CD4-positive, alpha-beta T cell (primary cell): Measurements from ENCODE around the gene WARS2. TPM values are rescaled to one million over a fixed set of nuclear protein-coding genes. Genes with fewer than 3 reads are reported as not detected.

Experiments
- ATAC-seq: fragments of 200-7000 bp; cut with Tn5 transposase; one replicate; pipeline ENCODE4 v1.10.0; 2022; ENCODE audit warnings: mild to moderate bottlenecking; ENCODE audit not compliant: poor library complexity
- CTCF ChIA-PET: fragments of 350-600 bp; sonication (Branson Sonifier 250); formaldehyde crosslinking; loops from one replicate; lab custom pipeline; 2021; ENCODE audit warnings: antibody characterized with exemption, inconsistent platforms; lab: Charles Lee
- POLR2A ChIA-PET: fragments of 350-600 bp; sonication (Branson Sonifier 250); formaldehyde crosslinking; loops from one replicate; lab custom pipeline; 2021; ENCODE audit warnings: antibody characterized with exemption, inconsistent platforms; lab: Charles Lee
- DNase-seq, 14 experiments: peaks; one replicate each; pipeline ENCODE4 v3.0.0-alpha.2; 2013 to 2020; ENCODE audit warnings: mixed read lengths in 2 of 14
- H3K27ac ChIP-seq, 2 donors: one replicate each; pipeline versions ENCODE4 v1.5.1 to v1.7.0; 2013; ENCODE audit warnings: low read length in 2 of 2, low read depth in 1 of 2, mild to moderate bottlenecking in 1 of 2
- H3K27me3 ChIP-seq, 2 experiments: 1 replicate in 1 of 2; 2 replicates in 1 of 2; pipeline versions ENCODE4 v1.6.1 to v1.7.0; 2013; ENCODE audit warnings: low read length in 2 of 2, control low read depth in 1 of 2, mild to moderate bottlenecking in 1 of 2, moderate library complexity in 1 of 2; ENCODE audit not compliant: insufficient read depth in 2 of 2, control insufficient read depth in 1 of 2
- H3K36me3 ChIP-seq: one replicate; pipeline ENCODE4 v1.6.1; 2013; ENCODE audit warnings: low read length, control low read depth; ENCODE audit not compliant: insufficient read depth
- H3K4me1 ChIP-seq: one replicate; pipeline ENCODE4 v1.6.1; 2013; ENCODE audit warnings: low read length, control low read depth; ENCODE audit not compliant: insufficient read depth
- H3K4me3 ChIP-seq: one replicate; pipeline ENCODE4 v1.5.1; 2013; ENCODE audit warnings: mild to moderate bottlenecking, low read length, moderate library complexity
- H3K9me3 ChIP-seq, 2 experiments: 1 replicate in 1 of 2; 2 replicates in 1 of 2; pipeline versions ENCODE4 v1.6.1 to v1.7.0; 2013; ENCODE audit warnings: low read length in 2 of 2, mild to moderate bottlenecking in 2 of 2, control low read depth in 1 of 2, moderate library complexity in 1 of 2; ENCODE audit not compliant: control insufficient read depth in 1 of 2, insufficient read depth in 1 of 2
- H3K27ac Mint-ChIP-seq: one replicate; pipeline ENCODE4 v1.8.0; 2020; ENCODE audit warnings: mixed read lengths
- H3K27me3 Mint-ChIP-seq: one replicate; pipeline ENCODE4 v1.8.0; 2021; ENCODE audit warnings: mixed read lengths
- H3K36me3 Mint-ChIP-seq: one replicate; pipeline ENCODE4 v1.8.0; 2021; ENCODE audit warnings: low read depth, mixed read lengths
- H3K4me1 Mint-ChIP-seq: one replicate; pipeline ENCODE4 v1.8.0; 2021; ENCODE audit warnings: low read depth, mixed read lengths
- H3K4me3 Mint-ChIP-seq: one replicate; pipeline ENCODE4 v1.8.0; 2020; ENCODE audit warnings: mild to moderate bottlenecking, mixed read lengths
- H3K9me3 Mint-ChIP-seq: one replicate; pipeline ENCODE4 v1.8.0; 2020; ENCODE audit warnings: mixed read lengths
- intact Hi-C, 2 experiments: fragments of 100-400 bp; cut with DNase I in 1 of 2; cut with micrococcal nuclease in 1 of 2; formaldehyde crosslinking; loops; one replicate each; pipeline versions ENCODE4 v1.15.1 to v1.9.0; 2023 to 2025; cut with DNase I, micrococcal nuclease
- total RNA-seq, 174 experiments: library from RNA in 2 of 174; stranded (reverse) in 2 of 174; gene quantifications; one replicate each; pipeline ENCODE4 v1.2.3 and lab custom pipeline; 2021 to 2026
- TF ChIP-seq, protein P1 (sequence below): fragments of 200-600 bp; IDR thresholded peaks from one replicate; pipeline ENCODE4 v1.8.0; 2022; ENCODE audit warnings: antibody characterized with exemption, mild to moderate bottlenecking

WARS2 gene
- total RNA-seq, 2 experiments from 2014 or later: 15.8 to 16.5 TPM

DNA sequence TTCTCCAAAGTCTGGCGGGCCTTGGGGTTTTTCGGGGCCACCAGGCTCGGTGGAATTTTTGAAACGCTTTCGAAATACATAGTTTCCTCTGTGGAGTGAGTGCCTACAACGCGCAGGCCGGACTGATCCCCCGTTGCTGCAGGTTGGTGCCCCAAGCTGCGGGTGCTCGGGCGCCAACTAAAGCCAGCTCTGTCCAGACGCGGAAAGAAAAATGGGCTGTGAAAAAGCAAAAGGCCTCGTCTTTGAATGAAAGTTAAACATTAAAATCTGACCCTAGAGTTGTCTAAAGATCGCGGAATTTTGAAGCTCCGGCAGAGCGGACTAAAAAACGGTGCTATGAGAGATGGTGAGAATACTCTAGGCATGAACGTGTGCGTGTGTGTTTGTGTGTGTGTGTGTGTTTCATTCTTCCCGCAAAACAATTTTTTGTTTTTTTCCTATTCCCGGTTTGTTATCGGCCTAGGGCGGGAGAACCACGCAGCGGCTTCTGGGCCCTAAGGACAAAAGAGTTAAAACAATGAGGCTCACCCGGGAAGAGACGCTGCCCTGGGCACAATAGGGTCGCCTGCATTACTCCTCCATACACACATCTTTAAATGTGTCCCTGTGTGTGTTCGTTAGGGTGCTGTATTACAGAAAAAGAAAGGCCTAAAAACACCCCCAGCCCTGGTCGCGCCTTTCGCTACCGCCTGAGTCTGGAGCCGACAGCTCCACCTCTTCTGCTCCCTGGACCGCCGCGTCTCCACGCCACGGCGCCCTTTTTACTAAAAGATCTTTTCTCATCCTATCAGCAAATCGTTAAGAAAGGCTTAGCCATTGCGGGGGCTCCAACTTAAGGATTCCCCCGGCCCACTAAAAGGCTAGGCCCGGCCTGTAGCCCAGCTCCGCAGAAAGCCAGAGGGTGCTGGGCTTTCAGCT, 155.5 kb downstream of the WARS2 start:
- Histone ChIP-seq H3K27ac (no peak overlapping the region), H3K9me3 (peaks cover 5 to 78% of the 10 kb centered on the region in 2 experiments), H3K27me3 (peaks cover 92 to 96% of the 10 kb centered on the region in 2 experiments), H3K4me1 (peaks cover 16% of the 10 kb centered on the region), H3K36me3 (no peaks in the 10 kb centered on the region), H3K4me3 (no peak overlapping the region)
- H3K9me3 Mint-ChIP-seq: peaks cover 2% of the 10 kb centered on the region
- ChIA-PET POLR2A (no interaction called here), CTCF (no interaction called here)
- no peak overlapping the region for H3K27ac Mint-ChIP-seq
- peaks cover 94% of the 10 kb centered on the region for H3K27me3 Mint-ChIP-seq
- no peaks in the 10 kb centered on the region for H3K36me3 Mint-ChIP-seq
- no peak for ATAC-seq
- intact Hi-C loops: no loop called here
- H3K4me1 Mint-ChIP-seq: peaks cover 21% of the 10 kb centered on the region
- TF ChIP-seq, protein P1, sequence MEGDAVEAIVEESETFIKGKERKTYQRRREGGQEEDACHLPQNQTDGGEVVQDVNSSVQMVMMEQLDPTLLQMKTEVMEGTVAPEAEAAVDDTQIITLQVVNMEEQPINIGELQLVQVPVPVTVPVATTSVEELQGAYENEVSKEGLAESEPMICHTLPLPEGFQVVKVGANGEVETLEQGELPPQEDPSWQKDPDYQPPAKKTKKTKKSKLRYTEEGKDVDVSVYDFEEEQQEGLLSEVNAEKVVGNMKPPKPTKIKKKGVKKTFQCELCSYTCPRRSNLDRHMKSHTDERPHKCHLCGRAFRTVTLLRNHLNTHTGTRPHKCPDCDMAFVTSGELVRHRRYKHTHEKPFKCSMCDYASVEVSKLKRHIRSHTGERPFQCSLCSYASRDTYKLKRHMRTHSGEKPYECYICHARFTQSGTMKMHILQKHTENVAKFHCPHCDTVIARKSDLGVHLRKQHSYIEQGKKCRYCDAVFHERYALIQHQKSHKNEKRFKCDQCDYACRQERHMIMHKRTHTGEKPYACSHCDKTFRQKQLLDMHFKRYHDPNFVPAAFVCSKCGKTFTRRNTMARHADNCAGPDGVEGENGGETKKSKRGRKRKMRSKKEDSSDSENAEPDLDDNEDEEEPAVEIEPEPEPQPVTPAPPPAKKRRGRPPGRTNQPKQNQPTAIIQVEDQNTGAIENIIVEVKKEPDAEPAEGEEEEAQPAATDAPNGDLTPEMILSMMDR: no peak
- peak overlapping the region; percentile 48 for H3K4me3 Mint-ChIP-seq
- DNase-seq: no peak

DNA sequence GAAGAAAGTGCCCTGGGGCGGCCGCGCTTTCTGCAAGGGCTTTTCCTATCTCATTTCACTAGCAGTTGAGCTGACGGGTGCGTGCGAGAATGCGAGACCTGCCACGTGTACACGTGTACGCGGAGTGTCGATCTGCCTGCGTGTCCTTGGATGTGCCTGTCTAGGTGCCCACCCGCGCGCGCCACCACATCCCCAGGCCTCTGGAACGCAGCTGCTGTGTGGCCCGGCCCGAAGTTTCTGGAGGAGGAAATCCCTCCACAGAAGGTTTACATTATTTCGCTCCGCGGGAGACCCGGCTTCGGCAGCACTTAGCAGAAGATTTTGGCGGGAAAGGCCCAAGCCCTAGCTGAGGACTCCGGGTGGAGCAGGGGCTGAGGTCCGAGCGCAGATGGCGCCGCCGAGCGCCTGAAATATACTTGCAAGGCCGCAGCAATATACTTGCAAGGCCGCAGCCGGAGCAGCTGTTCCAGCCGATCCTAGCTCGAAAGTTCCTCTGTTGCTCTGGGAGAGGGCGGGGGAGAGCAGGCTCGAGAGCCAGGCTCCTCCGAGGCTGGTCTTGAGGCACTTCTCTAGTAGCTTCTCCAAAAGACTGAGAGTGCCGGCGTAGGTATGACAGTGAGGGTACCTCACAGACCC, 156.2 kb downstream of the WARS2 start:
- Histone ChIP-seq H3K27me3 (peaks cover 90 to 96% of the 10 kb centered on the region in 2 experiments), H3K4me3 (no peak overlapping the region), H3K9me3 (peaks cover 5 to 71% of the 10 kb centered on the region in 2 experiments), H3K36me3 (no peaks in the 10 kb centered on the region), H3K27ac (no peak overlapping the region), H3K4me1 (peaks cover 16% of the 10 kb centered on the region)
- H3K4me3 Mint-ChIP-seq: no peak overlapping the region
- POLR2A ChIA-PET: no interaction called here
- no peaks in the 10 kb centered on the region for H3K36me3 Mint-ChIP-seq
- DNase-seq (no peak), ATAC-seq (no peak)
- H3K27ac Mint-ChIP-seq: no peak overlapping the region
- H3K9me3 Mint-ChIP-seq: peaks cover 2% of the 10 kb centered on the region
- CTCF ChIA-PET: no interaction called here
- intact Hi-C loops: no loop called here
- TF ChIP-seq, protein P1: no peak
- peaks cover 21% of the 10 kb centered on the region for H3K4me1 Mint-ChIP-seq
- H3K27me3 Mint-ChIP-seq: peaks cover 91% of the 10 kb centered on the region

GRCh38 chr1:118983558-118984041, 156.9 kb downstream of the WARS2 start:
- TF ChIP-seq, protein P1: no peak
- Mint-ChIP-seq H3K27ac (no peak overlapping the region), H3K4me1 (peaks cover 21% of the 10 kb centered on the region), H3K36me3 (no peaks in the 10 kb centered on the region), H3K27me3 (peaks cover 91% of the 10 kb centered on the region), H3K9me3 (peaks cover 2% of the 10 kb centered on the region), H3K4me3 (no peak overlapping the region)
- Histone ChIP-seq H3K27ac (no peak overlapping the region), H3K36me3 (no peaks in the 10 kb centered on the region), H3K4me3 (no peak overlapping the region), H3K4me1 (peaks cover 16% of the 10 kb centered on the region), H3K9me3 (peaks cover 5 to 68% of the 10 kb centered on the region in 2 experiments), H3K27me3 (peaks cover 90 to 96% of the 10 kb centered on the region in 2 experiments)
- ChIA-PET CTCF (no interaction called here), POLR2A (no interaction called here)
- ATAC-seq: no peak
- intact Hi-C loops: no loop called here
- DNase-seq: no peak
